Upper lobe of left lung (tissue), 4 donors: Measurements from ENCODE around the gene LBX2.
A peak's percentile ranks its signal among the peaks of the same experiment; 100 is the strongest.

Source experiments
- CTCF ChIP-seq, 6 experiments: fragments of 450-650 bp in 4 of 6; fragments of 200-600 bp in 2 of 6; sonication (generic) in 2 of 6; IDR thresholded peaks; one replicate each; pipeline ENCODE4 v1.5.1; 2016 to 2019; ENCODE audit warnings: antibody characterized with exemption in 6 of 6
- POLR2A ChIP-seq, 4 donors: fragments of 450-650 bp; IDR thresholded peaks; one replicate each; pipeline ENCODE4 v1.5.1; 2016 to 2017; ENCODE audit warnings: antibody characterized with exemption in 4 of 4, mild to moderate bottlenecking in 2 of 4
- POLR2AphosphoS5 ChIP-seq, 2 donors: sonication (generic); formaldehyde crosslinking; IDR thresholded peaks; one replicate each; pipeline ENCODE4 v1.5.1; 2017; ENCODE audit warnings: antibody characterized with exemption in 2 of 2

- TF ChIP-seq POLR2A (IDR thresholded peaks at IDR 0.05) (no peak), CTCF (IDR thresholded peaks at IDR 0.05) (peak in 2 of 6 experiments; percentile 25 to 26), POLR2AphosphoS5 (IDR thresholded peaks at IDR 0.05) (no peak)
Observed at GRCh38 chr2:74532222-74532621, 32.8 kb upstream of the LBX2 start.
